GM18520 (cell line): ENCODE results near the gene P2RX4.
"Not testable (repeated sequence)": the region's sequence is repeated elsewhere in the genome, so short reads cannot be mapped to it uniquely, and the experiment has no call there.

ENCODE experiments used
- ATAC-seq: cut with Tn5 transposase; IDR thresholded peaks from one replicate; pipeline ENCODE4 v1.9.1; 2021; ENCODE audit not compliant: unreplicated experiment

The P2RX4 gene

GRCh38 chr12:121240484-121241101 is 30.7 kb downstream of the P2RX4 start:
- ATAC-seq, result no peak

- no peak for ATAC-seq
Measured at GRCh38 chr12:121241156-121241970, 31.4 kb downstream of the P2RX4 start.

GRCh38 chr12:121245031-121245430 is 35.1 kb downstream of the P2RX4 start:
- no peak for ATAC-seq

GRCh38 chr12:121245951-121246350 is 36.0 kb downstream of the P2RX4 start:
- ATAC-seq, result no peak

- no peak for ATAC-seq
Measured at GRCh38 chr12:121246893-121247557, 37.1 kb downstream of the P2RX4 start.

GRCh38 chr12:121248622-121249021 is 38.7 kb downstream of the P2RX4 start:
- ATAC-seq, result peak; percentile 74

- no peak for ATAC-seq
Measured at GRCh38 chr12:121250359-121250758, 40.4 kb downstream of the P2RX4 start.

GRCh38 chr12:121251838-121252237 is 41.9 kb downstream of the P2RX4 start:
- no peak for ATAC-seq

- ATAC-seq, result no peak
Measured at GRCh38 chr12:121252712-121253345, 42.9 kb downstream of the P2RX4 start.

GRCh38 chr12:121253638-121254335 is 43.9 kb downstream of the P2RX4 start:
- ATAC-seq, result peak; percentile 43

- no peak for ATAC-seq
Measured at GRCh38 chr12:121255433-121255832, 45.5 kb downstream of the P2RX4 start.

GRCh38 chr12:121257704-121258449 is 47.9 kb downstream of the P2RX4 start:
- ATAC-seq, result not testable (repeated sequence)

GRCh38 chr12:121259074-121259473 is 49.1 kb downstream of the P2RX4 start:
- no peak for ATAC-seq

GRCh38 chr12:121260091-121260490 is 50.2 kb downstream of the P2RX4 start:
- ATAC-seq, result no peak

GRCh38 chr12:121261398-121261797 is 51.5 kb downstream of the P2RX4 start:
- no peak for ATAC-seq

GRCh38 chr12:121263206-121263935 is 53.4 kb downstream of the P2RX4 start:
- ATAC-seq, result no peak

GRCh38 chr12:121264135-121264534 is 54.2 kb downstream of the P2RX4 start:
- no peak for ATAC-seq

- no peak for ATAC-seq
Measured at GRCh38 chr12:121264951-121265515, 55.1 kb downstream of the P2RX4 start.

- ATAC-seq, result no peak
Measured at GRCh38 chr12:121267822-121268221, 57.9 kb downstream of the P2RX4 start.
